ENCODE measurements around the gene TBCD.
"Not testable (repeated sequence)": the region's sequence is repeated elsewhere in the genome, so short reads cannot be mapped to it uniquely, and the experiment has no call there.

The TBCD gene

DNA sequence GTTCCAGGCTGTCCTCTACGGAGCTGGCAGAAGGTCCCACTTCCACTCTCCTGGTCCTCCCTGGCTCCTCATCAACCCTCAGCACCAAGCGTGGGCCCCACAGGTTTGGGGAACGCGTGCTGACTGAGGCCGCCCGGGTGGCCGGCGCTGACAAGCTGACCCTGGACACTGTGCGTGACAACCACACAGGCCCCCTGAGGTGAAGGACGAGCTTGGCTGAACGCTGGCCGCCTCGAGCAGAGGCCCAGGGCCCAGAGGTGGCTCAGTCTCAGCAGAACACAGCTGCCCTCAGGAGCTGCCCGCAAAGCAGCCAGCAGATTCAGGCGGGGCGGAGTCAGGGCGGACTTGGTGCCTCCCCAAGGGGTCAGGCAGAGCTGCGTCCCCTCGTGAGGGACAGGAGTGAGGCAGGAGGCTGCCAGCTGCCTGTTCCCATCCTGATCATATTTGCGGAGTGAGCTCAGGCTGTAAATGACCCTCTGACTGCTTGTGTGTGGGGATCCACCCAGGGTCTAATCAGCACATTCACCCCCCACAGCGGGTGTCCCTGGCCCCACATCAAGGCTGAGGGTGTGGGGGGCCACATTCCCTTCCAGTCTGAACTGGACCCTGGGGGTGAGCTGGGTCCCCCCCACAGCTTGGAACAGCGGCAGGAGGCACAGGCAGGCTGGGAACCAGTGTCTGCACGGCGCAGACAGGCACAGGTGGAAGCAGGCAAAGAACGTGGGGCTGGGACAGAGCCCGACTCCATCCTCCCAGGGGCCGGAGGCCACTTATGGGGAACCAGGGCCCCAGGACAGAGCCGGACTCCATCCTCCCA, 222.5 kb downstream of the TBCD start:
- no peak for DNase-seq (ENCODE audit: low read depth)

DNA sequence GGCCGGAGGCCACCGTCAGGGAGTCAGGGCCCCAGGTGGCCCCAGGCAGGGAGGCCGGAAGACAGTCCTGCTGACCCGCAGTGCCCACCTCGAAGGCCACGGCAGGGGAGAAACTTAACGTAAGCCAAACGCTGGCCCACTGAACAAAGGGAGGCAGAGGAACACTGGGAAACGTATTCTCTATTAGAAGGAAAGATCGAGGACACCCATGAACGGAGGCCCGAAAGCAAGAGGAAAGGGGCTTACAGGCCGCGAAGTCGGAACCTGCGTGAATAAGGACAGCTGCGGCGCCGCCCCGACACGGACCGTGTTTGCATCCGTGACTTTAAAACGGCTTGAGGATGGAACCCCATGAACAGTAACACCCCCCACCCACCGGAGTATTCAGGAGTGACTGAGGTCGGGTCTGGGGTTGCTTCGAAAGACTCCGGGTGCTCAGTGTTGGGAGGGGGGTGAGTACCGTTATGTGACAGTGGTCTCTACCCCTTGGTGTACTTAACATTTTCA, 225.2 kb downstream of the TBCD start:
- DNase-seq (ENCODE audit: low read depth) = no peak

DNA sequence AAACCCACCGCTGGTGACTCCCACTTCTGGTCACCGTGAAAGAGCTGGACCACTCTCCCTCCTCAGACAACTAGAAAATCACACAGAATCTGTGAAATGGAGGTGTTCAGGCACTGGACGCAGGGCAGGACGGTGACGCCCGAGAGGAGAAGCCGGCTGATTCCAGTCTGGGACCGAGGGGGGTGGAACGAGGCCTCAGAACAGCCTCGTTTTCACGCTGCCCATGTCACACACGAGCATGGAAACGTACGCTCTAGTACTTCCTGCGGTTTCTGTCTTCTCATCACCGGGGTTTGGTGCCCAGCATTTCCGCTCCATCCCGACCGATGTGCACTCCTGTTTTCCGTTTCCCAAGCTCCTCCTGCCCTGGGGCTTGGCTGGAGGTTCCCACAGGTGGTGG, 225.7 kb downstream of the TBCD start:
- no peak for DNase-seq (ENCODE audit: low read depth)

DNA sequence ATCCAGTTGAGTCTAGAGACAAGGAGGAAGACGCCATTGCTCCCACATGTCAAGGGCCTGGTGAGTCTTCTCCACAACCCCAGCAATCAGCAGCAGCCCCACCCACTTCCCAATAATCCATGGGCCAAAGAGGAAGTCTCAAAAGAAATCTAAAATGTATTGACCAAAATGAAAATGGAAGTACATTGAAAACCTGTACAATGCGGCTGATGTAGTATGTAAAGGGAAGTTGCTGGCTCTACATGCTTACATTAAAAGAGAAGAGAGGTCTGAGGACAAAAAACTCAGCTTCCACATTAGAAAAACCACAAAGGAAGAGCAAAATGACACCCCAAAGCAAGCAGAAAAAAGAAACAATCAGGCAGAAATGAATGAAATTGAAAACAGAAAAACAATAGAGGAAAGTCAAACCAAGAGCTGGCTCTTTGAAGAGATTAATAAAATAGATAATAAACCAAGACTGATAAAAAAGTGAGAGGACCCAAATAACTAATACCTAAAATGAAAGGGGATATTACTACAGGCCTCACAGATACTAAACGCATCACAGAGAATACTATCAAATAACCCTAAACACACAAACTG, 227.0 kb downstream of the TBCD start:
- no peak for DNase-seq (ENCODE audit: low read depth)

DNA sequence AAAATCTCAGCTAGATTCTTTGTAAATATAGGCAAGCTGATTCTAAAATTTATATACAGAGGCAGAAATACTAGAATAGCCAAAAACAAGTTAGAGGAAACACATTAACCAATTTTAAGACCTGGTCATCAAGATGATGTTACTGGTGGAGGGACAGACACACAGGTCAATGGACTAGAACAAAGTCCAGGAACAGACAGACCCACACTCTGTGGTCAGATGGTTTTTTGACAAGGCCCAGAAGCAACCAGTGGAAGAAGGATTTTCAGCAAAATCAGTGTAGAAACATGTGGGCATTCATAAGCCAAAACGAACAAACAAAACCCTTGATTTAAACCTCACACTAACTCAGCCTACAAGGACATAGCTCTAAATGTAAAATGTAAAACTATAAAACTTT, 227.9 kb downstream of the TBCD start:
- no peak for DNase-seq (ENCODE audit: low read depth)

DNA sequence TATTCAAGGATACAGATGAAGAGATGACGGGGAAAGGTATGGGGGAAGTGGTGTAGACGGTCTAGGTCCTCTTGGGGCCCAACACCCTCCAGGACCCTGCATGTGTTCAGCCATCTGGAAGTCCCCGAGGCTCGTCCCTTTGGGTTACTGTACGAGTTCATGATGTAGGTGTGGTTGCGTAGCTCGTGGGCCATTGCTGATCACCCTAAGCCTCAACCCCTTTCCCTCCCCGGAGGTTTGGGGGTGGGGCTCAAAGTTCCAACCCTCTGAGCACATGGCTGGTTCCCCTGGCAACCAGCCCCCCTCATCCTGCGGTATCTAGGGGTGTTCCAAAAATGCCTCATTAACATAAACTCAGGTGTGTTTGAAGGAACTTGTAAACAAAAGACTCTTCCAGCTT, 228.8 kb downstream of the TBCD start:
- no peak for DNase-seq (ENCODE audit: low read depth)

DNA sequence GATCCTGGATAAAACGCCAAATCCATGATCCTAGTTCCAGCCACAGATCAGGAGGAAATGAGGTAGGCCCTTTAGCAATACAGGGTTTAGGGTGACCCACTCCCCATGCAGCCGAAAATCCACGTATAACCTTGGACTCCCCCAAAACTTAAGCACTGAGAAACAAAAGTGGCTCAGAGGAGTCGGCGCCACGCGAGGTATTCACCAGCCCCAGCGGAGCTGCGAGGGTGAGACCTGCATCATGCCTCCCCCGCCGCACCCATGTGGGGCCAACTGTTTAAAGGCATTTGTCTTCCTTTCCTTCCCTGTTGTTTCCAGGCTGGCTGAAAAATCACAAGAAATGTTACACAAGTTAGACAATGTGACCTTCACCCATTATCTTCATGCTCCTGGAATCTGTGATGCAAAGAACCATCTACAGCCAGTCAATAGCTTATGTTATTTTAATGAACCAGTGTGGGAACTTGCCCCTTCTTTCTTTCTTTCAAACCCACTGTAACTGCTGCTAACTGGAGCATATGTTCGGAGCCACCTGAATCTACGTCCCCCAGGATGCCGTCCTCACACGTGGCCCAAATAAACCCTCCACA, 229.4 kb downstream of the TBCD start:
- DNase-seq (ENCODE audit: low read depth) = no peak

DNA sequence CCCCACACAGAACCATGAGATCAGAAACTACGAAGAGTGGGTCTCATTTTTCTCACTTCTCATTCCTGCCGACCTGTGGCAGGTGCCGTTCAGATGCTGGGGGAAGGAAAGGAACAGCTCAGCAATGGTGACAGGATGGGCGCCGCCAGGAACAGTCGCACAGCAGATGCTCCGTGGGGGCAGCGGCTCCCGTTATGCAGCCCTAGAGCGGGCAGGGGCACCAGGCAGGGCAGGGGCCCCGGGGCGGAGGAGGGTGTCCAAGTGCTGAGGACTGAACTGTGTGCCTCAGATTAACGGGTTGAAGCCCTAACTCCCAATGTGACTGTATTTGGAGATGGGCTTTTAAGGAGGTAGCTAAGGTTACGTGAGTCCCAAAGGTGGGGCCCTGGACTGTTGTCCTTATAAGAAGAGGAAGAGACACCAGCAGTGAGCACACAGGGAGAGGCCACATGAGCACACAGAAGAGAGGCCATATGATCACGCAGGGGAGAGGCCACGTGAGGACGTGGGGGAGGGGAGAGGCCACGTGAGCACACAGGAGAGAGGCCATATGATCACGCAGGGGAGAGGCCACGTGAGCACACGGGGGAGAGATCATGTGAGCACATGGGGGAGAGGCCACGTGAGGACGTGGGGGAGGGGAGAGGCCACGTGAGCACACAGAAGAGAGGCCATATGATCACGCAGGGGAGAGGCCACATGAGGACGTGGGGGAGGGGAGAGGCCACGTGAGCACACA, 231.8 kb downstream of the TBCD start:
- DNase-seq (ENCODE audit: low read depth) = no peak

DNA sequence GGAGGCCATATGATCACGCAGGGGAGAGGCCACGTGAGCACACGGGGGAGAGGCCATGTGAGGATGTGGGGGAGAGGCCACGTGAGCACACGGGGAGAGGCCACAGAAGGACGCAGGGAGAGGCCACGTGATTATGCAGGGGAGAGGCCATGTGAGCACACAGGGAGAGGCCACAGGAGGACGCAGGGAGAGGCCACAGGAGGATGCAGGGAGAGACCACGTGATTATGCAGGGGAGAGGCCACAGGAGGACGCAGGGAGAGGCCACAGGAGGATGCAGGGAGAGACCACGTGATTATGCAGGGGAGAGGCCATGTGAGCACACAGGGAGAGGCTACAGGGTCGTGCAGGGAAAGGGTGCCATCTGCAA, 232.4 kb downstream of the TBCD start:
- DNase-seq (ENCODE audit: low read depth) = not testable (repeated sequence)

DNA sequence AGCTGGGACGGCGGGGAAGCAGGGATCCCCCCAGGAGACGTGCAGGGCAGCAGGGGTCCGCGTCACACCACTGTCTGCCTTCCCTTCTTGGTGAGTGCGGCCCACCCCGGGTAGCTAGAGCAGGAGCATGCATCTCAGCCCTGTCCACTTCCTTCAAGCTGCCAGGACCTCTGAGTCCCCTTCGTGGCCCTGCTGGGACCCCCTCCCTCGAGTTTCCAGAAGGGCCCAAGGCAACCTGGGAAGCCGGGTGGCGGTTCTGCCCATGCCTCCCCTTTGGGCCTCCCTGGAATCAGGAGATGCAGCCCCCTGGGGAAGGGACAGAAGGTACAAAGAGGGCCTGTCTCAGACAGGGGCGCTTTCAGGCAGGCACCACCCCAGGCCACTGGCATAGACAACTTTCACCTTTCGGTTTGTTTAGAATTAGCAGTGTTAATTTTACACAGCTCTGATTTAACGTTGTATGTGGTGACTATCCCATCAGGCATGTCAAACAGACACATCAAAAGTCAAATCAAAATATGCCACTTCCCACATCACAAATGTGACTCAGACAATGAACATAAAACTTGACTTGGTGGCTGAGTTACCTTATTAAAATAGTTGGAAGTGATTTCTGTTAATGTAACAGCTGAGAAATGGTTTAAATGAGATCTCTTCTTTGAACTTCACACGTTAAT, 233.0 kb downstream of the TBCD start:
- DNase-seq (ENCODE audit: low read depth) = no peak

DNA sequence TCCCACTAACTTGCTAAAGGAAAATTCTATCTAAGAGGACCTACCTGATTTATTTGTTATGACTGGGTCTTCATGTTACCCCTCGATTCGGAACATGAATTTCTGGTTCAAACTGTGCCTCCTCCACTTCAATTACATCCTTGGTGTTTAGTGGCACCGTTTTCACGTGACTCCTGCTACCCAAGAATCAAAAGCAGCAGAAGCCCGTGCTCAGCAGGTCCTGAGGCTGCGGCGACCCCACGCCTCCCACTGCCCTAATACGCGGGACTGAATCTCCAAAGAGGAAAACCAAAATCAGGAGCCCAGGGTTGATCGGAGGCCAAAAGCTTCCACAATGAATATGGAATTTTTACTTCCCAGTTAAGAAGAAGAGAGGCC, 233.6 kb downstream of the TBCD start:
- no peak for DNase-seq (ENCODE audit: low read depth)

DNA sequence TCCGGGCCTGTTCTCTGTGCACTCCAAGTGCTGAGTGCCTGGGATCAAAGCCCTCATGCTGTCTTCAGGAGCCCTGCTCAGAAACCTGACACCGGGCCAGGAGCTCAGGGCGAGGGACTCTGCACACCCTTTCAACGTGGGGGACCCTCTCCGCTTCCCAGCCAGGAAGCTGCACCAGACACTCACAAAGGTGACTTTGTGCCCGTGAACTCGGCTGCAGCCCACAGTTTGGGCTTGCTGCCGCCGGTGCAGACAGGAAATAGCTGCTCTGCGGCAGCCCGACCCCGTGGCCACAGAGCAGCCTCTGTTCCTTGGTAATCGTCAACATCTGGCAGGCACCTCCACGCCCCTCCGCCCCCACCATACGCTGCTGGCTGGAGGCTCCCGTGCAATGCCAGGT, 234.1 kb downstream of the TBCD start:
- peak; percentile 48 for DNase-seq (ENCODE audit: low read depth)

DNA sequence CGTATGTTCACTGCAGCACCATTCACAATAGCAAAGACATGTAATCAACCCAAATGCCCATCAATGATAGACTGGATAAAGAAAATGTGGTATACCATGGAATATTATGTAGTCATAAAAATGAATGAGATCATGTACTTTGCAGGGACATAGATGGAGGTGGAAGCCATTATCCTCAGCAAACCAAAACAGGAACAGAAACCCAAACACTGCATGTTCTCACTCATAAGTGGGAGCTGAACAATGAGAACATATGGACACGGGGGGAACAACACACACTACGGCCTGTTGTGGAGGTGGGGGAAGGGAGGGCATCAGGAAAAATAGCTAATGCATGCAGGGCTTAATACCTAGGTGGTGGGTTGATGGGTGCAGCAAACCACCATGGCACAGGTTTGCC, 237.2 kb downstream of the TBCD start:
- DNase-seq (ENCODE audit: low read depth) = not testable (repeated sequence)

DNA sequence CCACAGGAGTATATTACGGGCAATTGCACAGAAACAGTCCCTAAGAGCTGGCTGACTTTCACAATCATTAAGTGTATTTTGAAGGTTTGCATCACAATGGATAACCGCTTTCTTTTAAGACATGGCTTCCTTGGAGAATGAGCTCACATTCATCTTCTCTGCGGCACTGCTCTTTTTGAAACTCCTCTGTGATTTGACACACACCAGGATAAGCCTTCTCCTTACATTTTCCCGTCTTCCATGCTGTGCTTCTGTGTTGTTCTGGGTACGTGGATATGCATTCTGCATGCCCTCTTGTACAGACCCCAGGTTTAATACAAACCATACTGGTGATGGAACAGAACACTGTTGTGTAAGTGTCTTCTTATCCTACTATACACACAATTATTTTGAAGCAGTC, 238.0 kb downstream of the TBCD start:
- DNase-seq (ENCODE audit: low read depth) = no peak

DNA sequence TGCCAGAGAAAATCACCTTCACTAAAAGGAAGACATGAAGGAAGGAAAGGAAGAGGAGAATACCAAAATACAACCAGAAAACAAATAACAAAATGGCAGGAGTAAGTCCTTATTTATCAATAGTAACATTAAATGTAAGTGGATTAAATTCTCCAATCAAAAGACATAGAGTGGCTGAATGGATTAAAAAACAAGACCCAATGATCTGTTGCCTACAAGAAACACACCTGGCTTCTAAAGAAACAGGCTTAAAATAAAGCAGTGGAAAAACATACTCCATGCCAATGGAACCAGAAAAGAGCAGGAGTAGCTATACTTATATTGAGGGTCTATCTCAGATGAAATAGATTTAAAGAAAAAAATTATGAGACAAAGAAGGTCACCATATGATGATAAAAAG, 241.1 kb downstream of the TBCD start:
- no peak for DNase-seq (ENCODE audit: low read depth)
